IPS DF 4.7 (cell line): ENCODE data around the gene LTBP1.
A peak's percentile ranks its signal among the peaks of the same experiment; 100 is the strongest.
"Not testable (repeated sequence)": the region's sequence is repeated elsewhere in the genome, so short reads cannot be mapped to it uniquely, and the experiment has no call there.

Experiments
- DNase-seq: peaks from one replicate; pipeline ENCODE4 v3.0.0-alpha.2; 2013; ENCODE audit warnings: low spot score; ENCODE audit errors: extremely low read depth

LTBP1 gene

DNA sequence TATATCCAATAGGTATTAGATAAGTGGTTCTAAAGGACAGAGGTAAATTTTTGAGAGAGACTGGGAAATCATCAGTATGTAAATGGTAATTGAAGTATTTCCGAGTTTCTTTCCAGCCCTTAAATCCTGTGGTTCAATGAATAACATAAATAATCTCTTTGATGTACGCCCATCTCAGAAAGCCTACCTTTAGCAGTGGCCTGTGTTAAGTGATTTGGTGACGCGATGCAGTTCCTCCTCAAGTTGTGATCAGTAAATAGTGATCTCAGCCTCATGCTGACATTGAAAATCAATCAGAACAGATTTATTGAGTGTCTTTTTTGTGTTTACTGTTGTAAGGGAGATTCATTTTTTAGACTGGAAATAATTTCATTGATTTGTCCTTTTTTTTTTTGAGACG, 392.5 kb downstream of the LTBP1 start:
- no peak for DNase-seq

DNA sequence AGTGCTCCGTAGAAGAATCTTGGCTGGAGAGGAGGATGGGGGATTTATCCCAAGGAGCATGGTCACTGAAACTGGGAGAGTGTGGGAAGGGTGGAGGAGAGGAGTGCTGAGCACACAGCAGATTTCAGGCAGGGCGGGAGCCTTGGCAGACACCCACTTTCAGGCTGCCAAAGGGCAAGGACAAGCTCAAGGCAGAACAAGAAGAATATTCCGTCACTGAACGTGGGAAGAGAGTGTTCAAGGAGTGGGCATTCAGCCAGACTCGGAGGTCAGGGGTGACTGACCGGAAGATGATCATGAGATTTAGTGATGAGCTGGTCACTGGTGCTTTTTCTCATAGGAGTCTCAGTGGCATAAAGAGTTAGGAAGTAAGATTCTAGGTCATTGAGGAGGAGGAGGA, 393.5 kb downstream of the LTBP1 start:
- DNase-seq = no peak

DNA sequence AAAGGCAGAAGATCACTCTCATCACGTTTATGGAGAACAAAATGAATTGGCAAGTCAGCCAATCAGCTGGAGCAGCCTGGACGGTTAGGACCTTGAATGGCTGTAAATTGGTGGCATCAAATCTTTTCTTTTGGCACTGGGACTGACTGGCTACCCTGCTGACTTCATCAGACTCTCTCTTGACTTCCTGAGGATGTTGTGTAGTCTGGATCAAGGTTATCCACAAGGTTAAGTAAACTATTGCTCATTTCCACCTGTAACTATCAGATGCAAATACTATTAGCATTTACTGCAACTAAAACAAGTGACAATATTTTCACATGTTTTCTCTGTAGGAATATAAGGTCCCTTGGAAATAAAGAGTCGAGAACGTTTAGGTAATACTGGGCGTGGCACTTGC, 395.4 kb downstream of the LTBP1 start:
- no peak for DNase-seq

DNA sequence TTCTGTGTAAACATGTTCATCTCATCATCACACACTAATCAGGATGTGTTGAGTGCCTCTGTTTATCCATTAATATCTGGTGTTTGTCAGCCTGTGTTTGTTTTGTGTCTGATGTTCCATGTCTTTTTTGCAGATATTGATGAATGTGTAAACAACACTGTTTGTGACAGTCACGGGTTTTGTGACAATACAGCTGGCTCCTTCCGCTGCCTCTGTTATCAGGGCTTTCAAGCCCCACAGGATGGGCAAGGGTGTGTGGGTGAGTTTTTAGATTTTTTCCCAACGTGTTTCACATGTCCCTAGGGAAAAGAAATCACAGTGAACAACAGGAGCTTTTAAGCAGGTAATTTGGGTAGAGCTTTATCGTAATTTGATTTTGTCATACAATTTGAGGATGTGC, 396.0 kb downstream of the LTBP1 start:
- no peak for DNase-seq

DNA sequence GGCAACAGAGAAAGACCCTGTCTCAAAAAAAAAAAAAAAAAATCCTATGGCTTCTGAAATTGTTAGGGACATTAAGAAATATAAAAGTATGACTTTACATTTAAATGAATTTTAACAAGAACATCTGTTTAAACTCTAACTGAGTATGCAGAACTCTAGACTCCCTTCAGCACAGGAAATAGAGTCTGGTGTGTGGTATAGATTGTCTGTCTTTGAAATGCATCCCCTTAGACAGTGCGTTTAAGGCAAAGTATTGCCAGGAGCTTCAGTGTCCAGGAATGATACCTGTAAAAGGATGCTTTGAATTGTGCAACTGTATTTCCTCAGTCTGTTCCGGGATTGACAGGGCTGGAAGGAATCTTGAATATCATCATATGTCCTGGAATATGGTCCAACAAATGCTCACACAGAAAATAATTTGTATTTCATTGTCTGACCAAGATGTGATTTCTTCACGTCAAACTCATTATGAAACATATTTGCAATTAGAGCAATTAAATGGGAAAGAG, 396.7 kb downstream of the LTBP1 start:
- DNase-seq = no peak

DNA sequence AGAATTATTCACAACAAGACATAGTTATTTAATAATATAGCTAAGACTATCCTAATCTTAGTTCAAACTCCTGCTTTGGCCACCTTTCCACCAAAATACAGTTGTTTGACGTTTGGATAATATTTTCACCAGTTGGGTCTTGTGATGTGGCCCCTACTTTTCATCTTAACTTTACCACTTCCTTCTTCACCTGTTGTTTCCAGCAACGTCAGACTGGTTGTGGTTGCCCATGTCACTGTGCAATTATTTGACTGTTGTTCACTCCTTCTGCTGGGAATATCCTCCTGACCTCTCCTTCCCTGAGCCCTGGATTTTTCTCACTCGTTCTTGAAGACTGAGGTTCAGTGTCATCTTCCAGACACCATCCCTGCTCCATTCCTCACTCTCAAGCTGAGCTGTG, 397.5 kb downstream of the LTBP1 start:
- no peak for DNase-seq

DNA sequence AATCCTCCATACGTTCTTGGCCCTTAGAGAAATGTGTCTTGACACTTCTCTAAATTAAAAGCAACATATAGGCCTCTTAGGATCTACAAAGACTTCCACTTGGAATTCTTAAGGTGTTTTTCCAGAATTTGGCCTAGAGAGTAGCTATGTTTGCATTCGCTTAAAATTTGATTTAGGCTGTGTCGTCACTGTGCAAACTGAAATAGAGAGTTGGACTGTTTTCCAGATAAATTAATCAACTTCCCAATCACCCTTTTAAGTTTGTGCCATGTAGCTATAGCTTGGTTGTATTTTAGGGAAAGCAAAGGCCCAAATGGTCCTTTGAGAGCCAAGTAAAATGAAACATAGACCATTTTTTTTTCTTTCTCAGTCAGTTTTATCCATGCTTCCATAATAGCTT, 401.1 kb downstream of the LTBP1 start:
- no peak for DNase-seq

DNA sequence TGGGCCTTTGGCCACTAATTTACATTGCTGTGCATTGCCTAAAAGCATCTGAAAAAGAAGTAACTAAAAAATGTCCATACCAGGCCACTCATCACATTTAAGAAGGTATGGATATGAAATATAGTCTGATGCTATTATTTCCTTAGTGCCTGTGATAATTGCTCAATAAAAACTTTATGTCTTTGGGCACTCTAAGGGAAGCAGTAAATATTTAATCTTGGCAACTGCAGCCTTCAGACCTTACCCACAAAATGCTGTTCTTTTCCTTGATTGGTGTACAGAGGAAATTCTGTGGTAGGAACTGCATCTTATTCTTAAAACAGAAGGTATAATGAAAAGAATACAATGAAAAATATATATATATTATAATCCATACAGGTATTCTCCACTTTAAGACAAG, 403.9 kb downstream of the LTBP1 start:
- no peak for DNase-seq

DNA sequence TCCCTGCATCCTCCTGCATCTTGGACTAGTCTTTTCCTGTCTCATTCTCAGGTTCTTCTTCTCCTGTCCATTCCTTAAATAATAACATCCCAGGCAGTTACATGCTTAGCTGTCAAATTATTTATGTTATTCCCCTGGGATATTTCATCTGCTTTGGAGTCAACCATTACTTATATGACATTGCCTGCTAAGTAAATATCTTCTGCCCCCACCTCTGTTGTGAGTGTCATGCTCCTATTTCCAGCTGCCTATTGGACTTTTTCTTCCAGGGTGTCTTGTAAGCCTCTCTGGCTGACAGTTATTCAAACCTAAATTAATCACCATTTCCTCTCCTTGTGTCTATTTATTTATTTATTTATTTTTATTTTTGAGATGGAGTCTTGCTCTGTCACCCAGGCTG, 405.0 kb downstream of the LTBP1 start:
- DNase-seq = no peak

DNA sequence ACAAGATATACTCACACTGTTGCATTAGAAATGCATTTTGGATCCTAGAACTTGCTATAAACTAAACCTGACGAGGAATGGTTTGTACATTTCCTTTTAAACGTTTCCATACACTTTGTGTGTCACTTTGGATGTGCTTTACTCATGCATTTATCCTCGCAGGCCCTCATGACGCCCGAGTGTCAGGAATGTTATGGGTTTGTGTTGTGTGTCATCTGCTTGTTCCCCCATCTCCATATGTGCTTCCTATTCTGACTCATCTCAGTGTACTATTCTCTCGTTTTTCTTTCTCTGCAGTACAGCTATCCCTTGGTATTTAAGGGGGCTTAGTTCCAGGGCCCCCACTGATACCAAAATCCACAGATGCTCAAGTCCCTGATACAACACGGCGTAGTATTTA, 408.2 kb downstream of the LTBP1 start:
- DNase-seq = no peak

DNA sequence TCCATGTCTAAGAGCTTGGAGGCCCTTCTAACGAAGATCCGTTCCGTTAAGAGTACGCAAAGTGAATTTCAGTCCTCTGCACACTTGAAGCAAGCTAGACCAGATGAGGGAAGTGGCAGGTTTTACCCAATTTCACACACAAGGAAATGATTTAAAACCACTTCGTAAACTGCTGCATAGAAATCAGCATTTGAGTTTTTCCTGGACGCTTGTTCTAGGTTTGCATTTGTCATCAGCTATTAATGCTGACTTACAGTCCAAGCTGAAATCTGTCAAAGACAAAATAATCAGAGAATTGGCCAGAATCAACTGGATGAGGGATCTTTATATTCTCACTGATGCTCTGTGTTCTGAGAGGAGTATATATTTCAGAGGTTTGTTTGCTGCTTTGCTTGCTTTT, 412.1 kb downstream of the LTBP1 start:
- no peak for DNase-seq

DNA sequence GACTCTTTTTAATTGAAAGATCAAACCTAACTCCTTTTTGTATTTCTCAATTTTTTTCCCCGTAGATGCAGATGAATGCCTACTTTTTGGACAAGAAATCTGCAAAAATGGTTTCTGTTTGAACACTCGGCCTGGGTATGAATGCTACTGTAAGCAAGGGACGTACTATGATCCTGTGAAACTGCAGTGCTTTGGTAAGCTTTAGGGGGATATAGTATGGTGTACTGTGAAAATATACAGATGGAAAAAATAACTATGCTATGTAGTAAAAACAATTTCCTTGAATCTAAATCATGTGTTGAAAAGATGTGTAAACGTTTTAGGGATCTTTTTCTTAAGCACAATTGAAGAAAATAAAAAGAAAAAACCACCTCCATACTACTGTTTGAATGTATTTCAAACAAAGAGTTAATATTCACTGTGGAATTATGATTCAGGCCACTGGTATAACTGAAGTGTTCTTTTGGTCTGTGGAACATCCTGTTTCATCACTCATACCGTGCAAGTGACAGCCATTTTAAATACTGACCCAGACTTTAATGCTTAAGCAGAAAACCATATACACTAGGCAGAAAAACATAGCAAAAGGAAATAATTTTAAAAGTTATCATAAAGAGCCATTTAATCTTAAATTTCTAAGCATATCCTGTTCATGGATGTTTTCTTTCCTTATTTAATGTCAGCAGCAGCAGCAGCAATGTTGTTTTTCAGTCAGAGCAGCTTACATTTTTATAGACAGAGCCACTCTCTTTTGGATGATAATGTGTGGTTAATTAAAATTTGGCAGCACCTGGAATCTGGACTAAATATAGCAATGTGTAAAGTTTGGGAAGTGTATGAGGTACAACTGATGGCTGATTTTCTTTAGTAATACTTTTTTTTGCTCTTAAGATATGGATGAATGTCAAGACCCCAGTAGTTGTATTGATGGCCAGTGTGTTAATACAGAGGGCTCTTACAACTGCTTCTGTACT, 416.9 kb downstream of the LTBP1 start:
- DNase-seq = no peak

DNA sequence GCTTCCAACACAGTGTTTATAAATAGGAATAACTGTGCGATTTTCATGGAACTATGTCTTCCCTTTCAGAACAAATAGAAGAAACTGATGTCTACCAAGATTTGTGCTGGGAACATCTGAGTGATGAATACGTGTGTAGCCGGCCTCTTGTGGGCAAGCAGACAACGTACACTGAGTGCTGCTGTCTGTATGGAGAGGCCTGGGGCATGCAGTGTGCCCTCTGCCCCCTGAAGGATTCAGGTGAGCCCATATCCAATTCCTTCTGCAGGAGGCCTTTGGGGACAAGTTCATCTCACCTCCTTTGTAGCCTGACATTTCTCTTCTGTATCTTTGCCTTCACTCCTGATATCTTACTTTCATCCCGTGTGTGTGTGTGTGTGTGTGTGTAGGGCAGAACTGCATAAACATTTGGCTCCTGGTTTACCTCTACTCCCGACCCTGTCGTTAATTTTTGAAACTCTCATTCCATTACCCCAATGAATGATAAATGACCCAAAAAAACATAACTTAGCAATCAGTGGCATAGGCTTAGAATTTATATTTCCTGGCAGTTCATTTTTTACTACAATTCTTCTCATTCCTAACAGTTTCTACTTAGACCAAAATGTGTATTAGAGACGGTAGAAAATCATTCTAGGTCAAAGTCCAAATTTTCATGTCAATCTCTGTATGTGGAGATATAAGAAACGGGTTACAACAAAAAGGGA, 418.7 kb downstream of the LTBP1 start:
- DNase-seq = no peak

DNA sequence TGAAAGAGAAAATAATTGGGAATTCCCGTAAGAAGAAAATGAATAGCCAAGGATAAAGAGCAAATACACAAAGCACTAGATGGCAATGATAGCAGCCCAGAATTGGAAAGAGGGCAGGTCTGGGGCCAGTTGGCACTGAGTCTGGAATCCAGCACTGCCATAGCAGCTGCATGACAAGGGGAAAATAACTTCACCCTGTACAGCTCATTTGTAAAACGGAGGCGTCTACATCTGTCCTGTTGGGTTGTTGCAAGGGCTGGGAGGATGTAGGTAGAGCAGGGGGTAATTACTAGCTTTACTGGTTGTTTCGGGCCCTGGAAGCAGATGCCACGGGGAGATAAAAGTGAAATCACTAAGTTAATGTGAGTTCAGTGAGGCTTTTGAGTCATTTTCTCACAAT, 419.7 kb downstream of the LTBP1 start:
- DNase-seq = no peak

DNA sequence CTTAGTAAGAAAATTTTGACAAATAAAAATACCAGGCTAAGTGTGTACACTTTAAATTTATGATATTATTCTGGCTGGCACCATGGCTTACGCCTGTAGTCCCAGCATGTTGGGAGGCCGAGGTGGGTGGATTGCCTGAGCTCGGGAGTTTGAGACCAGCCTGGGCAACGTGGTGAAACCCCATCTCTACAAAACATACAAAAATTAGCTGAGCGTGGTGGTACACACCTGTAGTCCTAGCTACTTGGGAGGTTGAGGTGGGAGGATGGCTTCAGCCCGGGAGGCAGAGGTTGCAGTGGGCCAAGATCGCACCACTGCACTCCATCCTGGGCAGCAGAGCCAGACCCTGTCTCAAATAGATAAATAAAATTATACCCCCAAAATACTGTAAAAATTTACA, 421.8 kb downstream of the LTBP1 start:
- not testable (repeated sequence) for DNase-seq

DNA sequence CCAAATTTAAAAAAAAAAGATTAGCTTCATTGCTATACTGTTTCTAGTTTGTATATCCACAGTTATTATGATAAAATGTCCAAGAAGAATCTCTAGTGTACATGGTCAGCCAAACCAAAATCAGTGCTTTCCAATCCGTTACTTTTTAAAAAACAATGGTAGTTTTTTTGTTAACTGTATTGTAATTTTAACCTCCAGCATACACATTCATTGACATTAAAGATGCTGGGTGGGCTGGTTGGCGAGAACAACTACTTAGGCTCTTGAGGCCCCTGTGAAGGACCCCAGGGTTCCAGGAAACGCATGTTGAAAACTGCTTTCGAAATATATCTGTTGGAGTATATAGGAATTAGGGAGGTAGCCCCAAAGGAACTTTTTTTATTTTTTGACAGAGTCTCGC, 422.4 kb downstream of the LTBP1 start:
- no peak for DNase-seq

DNA sequence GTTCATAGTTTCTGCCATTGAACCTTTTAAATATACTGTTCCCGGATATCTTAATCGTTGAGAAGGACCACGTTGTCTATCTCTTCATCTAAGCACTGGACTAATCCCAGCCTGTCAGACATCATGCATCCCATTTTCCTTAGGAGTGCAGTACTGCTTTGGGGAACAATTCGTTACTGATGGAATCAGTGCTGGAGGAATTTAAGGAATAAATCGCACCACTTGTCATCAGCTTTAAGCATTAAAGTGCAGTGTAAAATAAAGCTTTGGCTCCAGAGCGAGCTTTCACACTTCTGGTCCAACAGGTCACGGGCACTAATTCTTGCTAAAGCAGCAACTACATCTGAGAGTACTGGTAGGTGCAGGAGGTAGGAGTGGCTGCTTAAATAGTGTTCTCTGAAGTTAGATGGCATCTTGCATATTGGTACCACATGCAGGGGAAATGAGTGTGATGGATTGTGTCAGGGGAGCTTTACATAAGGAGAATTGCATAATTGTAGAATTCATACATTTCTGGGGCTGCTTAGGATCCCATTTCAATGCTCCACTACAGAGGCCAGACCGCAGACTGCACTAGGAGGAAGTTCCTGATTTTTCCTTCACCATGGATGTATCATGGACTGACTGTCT, 424.0 kb downstream of the LTBP1 start:
- no peak for DNase-seq

DNA sequence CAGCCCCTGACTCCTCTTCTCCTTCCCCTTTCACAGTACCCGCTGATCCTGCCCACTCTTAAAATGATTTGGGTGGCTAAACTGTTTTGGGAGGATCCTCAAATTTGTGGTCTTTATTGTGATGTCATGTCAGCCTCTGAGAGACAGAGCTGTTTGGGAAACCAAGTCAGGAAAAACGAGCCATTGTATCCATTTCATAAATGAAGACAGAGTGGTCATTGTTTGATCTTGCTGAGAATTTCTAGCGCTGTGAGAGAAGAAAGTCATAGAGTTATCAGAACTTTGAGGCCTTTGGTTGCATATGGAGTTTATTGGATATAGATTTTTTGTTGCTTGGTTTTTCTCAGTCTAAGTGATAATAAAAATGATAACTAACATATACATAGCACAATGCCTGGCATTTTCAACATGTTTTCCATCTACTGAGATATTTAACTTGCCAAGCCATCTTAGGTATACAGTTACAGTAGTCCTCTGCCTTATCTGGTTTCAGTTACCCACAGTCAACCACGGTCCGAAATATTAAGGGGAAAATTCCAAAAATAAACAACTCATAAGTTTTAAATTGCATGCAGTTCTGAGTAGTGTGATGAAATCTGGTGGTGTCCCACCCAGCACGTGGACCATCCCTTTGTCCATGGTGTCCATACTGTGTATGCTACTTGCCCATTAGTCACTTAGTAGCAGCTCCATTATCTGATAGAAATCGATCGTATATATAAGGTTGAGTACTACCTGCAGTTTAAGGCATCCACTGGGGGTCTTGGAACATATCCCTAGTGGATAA, 424.7 kb downstream of the LTBP1 start:
- no peak for DNase-seq

DNA sequence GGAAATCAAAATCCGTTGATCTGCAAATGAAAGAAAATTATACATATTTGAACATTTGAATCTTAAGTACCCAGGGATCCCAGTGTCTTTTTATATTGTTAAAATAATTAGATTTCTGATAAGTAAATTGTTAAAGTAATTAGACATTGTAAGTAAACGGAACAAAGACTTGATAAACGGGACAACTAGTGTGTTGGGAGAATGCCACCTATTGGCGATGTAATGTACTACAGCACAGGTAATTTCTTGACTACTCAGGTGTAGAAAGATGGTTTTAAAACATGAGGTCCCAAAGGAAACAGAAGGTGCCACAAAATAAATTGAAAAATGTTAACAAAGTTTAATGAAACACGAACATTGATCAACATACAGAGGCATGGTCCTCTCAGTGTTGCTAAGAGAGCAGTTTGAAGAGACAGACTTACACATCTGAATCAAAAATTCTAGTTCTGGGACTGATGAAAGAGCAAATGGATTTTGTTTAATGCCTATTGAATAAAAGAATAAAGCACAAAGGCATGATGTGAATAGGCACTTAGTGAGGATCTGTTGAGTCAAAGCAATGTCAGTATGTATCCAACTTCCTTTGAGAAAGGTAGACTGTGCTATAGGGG, 426.3 kb downstream of the LTBP1 start:
- peak; percentile 53 for DNase-seq

DNA sequence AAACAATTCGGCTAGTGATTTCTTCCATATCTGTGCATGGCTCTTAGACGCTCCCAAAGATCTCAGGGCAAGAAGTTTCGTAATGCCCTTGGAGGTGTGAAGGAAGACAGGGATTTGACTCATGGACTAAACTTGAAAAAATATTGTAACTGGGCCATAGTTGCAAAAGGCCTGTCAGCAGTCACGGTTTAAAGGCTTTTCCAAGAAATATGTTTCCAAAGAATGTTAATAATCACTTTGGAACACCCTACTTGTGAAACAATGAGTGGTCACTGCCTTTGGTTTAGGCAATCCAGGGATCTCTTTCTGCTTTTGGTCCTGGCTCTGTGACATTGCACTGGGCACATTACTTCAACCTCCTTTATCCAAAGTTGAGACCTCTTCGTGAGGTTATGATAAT, 427.2 kb downstream of the LTBP1 start:
- no peak for DNase-seq

DNA sequence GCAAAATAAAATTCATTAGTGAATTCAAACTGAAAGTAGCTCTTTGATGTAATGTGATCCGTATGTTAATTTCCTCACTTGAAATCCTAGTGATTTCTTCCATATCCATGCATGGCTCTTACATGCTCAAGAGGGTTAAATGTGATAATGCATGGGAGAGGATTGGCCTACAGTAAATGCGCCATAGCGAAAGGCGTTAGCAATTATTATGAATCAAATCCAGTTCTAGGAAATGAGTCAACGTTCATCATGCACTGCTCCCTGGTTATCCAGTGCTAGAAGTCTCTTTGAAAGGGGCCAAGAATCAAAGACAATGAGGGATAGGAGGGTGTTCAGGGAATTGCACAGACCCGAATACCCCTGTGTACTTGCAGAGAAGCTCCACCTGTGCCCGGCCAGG, 428.3 kb downstream of the LTBP1 start:
- no peak for DNase-seq
